ENCODE measurements around the gene C2CD4D.
A peak's percentile ranks its signal among the peaks of the same experiment; 100 is the strongest.
"Not testable (repeated sequence)": the region's sequence is repeated elsewhere in the genome, so short reads cannot be mapped to it uniquely, and the experiment has no call there.

The C2CD4D gene

DNA sequence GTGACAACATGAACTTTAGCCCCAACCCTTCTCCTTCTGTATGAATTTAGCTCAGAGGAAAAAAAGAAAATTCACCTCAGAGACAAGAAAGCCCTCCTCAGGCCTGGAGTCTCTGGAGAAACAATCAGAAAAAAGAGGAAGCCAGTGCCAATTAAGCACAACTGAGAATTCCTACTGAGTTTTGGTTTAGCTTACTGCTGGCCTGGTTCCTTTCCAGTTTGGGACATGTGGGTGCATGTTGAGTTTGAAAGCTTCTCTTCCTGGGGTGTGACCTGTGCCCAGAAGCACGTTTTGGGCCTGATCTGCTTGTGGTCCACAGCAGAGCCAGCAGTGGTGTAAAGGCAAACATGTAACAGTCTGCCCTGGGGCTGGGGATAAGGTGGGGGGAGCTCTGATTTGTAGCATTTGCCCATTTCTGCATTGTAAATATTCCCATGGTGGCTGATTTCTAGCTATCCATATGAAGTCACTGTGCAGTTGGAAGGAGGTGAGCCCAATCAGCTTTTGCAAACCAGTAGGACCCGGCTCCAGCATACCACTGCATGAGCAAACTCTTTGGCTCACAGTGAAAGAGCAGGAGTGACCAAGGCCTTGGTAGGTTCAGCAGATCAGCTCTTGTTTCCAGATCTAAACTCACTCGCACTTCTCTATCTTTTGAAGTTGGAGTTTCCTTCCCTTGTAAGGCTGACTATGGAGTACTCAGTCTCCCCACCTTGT is 18.6 kb upstream of the C2CD4D start:
- no peak for DNase-seq

- DNase-seq = no peak
Observed at GRCh38 chr1:151855933-151856332, 16.3 kb upstream of the C2CD4D start.

- not testable (repeated sequence) for DNase-seq
Observed at GRCh38 chr1:151855516-151855915, 15.9 kb upstream of the C2CD4D start.

- no peak for DNase-seq
Observed at GRCh38 chr1:151854658-151855057, 15.0 kb upstream of the C2CD4D start.

DNA sequence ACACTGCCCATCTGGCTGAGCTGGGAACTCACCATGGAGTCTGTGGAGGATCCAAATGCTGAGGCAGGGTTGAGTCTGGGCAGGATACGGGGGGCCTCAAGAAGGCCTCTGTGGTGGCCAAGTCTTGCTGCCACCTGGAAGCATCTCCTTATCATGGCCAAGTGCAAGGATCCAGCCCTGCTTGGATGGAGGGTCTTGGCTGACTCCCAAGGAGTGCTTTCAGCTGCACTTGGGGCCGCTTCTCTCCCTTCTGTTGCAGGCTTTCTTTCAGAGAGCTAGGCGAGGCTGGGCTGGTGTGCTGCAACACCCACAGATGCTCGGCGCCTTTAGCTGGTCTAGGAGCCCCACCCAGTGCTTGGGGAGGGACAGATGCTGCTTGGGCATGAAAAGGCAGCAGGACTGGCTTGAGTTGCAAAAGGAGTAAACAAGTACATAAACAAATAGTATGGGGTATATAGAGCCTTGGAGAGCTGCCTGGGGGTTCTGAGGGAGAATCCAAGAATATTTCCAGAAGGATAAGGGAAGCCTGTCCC is 13.9 kb upstream of the C2CD4D start, which contains the start of gene THEM5:
Gene THEM5, minus strand, starts transcription at position 302 of the 533 bp plus-strand sequence. Its CDS starts 147 bp downstream, at position 155.
- DNase-seq = no peak

GRCh38 chr1:151852733-151853132 is 13.1 kb upstream of the C2CD4D start:
- DNase-seq = no peak

GRCh38 chr1:151851886-151852285 is 12.3 kb upstream of the C2CD4D start:
- DNase-seq = peak; percentile 6

- DNase-seq = peak; percentile 7
Observed at GRCh38 chr1:151849871-151850270, 10.3 kb upstream of the C2CD4D start.

DNA sequence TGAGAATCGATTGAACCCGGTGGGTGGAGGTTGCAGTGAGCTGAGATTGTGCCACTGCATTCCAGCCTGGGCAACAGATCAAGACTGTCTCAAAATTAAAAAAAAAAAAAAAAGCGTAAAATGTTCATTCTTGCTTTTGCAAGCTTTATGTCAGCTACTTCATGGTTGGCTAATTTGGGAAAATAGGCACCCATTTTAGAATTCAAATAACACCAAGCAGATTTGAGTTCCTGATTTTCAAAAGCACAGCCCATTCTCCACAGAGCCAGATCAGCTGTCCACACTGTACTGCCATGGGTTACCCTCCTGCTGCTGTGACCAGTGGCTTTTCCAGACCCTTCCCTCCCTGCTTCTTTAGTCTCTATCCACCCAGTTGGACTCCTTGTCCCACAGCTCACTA is 9.5 kb upstream of the C2CD4D start:
- DNase-seq = no peak

DNA sequence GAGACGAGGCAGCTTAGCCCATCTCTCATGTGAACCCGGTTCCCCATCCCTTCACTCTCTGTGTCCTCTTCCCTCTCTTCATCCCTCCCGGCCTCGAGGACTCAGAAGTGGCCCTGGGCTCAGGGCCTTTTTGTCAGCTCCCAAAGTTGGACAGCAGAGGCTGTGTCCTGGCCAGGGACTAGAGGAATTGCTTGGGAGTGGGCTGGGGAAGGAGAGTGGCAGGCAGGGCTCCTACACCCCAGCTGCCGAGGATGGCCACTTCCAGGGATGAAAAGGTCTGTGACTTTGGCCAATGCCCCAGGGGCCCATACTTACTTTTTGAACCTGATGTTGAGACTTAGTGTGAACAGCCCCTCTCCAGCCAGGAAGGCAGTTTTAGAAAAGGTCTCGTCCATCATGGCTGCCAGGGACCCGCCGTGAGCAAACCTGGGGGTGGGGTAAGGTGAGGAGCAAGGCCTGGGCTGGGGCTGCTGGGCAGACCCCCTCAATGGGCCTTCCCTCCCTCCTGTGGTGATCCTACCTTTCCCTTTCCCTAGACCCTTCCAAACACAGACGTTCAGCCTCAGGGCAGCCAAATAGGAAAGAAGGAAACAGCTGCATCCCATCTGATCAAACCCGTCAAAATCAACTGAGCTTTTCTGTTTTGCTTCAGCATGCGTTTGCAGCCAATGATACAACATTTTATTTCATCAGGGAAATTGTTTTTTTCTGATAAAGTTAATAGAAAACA is 8.4 kb upstream of the C2CD4D start:
- no peak for DNase-seq

- no peak for DNase-seq
Observed at GRCh38 chr1:151846686-151847237, 7.1 kb upstream of the C2CD4D start.

GRCh38 chr1:151846062-151846568 is 6.5 kb upstream of the C2CD4D start:
- DNase-seq = no peak

DNA sequence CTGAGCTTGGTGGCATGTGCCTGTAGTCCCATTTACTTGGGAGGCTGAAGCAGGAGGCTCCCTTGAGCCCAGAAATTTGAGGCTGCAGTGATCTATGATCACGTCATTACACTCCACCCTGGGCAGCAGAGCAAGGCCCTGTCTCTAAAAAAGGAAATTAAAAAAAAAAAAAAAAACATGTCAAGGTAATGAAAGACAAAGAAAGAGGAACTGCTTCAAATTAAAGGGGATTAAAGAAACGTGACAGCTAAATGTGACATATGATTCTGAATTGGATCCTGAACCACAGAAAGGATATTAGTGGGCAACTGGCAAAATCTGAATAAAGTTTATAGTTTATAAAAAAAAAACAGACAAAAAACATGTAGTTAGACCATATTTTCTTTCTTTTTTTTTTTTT is 3.8 kb upstream of the C2CD4D start:
- no peak for DNase-seq

DNA sequence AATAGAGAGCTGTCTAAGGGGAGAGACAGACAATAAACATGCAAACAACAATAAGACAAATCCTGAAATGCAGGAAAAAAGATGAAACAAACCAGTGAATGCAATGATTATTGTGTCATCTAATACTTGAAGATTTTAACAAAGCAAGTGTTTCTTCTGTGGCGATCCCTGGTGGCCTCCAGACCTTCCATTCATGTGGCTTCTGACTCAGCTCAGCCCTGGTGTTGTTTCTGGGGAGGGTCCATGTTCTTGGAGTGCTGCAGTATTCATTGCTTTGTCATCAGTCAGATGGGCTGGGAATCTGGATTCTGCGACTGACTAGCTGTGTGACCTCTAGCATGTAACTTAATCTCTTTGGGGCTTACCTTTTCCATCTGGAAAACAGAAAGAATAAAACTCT is 1.5 kb upstream of the C2CD4D start:
- DNase-seq = no peak

GRCh38 chr1:151840421-151840820 is 801 bp upstream of the C2CD4D start:
- no peak for DNase-seq

DNA sequence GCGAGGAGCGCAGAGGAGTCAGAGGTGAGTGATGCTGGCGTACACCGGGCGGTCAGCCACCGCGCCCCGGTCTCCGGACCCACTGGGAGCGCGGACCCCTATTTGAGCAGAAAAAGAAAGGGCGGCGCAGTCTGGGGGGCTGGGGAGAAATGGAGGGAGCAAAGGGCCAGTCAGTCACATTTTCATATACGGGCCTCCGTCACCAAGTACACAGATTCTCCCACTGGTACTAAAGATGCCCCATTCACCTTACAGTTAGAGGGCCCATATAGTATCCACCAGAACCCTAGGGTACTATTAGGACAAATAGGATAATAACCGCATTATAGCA is 573 bp downstream of the C2CD4D start:
- no peak for DNase-seq

DNA sequence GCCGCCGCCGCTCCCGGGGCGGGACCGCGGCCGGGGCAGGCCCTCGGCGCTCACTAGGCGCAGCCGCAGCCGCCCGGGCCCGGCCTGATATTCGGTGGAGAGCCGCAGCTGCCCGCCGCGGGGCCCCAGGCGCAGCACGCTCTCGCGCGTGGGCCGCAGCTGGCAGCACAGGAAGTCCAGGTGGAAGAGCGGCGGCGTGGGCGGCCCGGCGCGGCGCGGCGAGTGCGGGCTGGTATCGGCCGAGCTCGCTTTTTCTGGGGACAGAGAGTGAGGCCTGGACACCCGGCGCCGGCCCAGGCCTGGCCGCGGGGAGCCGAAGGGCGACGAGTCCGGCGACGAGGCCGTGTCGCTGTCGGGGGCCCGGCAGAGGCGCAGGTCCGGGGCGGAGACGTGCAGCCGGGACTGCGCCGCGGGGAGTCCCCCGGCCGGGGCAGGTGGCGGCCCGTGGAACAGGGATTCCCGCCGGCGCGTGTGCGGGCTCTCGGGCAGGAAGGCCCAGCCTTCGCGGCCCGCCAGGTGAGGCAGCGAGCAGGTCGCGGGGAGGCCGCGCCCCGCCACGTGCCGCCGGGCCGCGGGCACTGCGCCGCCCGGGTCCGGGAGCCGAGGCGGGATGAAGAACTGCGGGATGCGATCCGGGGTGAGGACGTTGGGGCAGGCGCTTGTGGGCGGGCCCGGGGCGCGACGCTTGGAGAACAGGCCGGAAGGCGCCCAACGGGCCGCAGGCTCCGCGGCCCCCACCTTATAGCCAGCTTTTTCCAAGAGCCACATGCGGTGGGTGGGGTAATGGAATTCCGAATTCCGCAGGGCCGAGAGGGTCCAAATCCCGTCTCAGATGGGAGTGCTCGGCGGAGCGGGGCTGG is 1.2 kb downstream of the C2CD4D start:
- no peak for DNase-seq

- DNase-seq = no peak
Observed at GRCh38 chr1:151837884-151838221, 1.8 kb downstream of the C2CD4D start.

- DNase-seq = no peak
Observed at GRCh38 chr1:151837197-151837596, 2.4 kb downstream of the C2CD4D start.

DNA sequence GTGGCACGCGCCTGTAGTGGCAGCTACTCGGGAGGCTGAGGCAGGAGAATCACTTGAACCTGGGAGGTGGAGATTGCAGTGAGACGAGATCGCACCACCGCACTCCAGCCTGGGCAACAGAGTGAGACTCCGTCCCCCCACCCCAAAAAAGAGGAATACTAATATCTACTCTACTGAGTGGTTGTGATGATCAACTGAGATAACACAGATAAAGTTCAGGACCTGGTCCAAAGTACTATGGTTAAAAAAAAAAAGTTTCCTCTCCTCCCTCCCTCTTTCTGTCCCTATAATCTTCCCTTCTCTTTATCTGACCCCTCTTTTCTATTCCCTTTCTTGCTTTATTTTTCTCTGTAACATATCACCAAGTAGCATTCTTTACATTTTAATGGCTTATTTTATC is 4.0 kb downstream of the C2CD4D start:
- no peak for DNase-seq

DNA sequence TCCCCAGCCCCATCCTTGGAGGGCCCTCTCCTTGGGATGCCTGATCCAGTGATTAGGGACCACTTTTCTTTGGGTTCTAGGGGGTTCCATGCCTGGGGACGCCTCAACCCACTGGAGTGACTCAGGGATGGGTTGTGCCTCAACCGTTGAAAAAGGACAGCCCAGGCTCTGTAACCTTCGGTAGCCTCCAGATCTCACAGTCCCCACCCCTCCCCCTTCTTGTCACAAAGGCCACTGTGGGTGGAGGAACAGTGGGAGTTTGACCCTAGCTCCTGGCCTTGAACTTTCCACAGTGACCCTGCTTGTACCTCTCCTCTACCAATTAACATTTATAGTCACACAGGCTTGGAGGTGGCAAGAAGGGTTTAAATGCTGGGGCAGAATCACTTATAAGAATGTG is 5.4 kb downstream of the C2CD4D start:
- DNase-seq = no peak

GRCh38 chr1:151833172-151833900 is 6.3 kb downstream of the C2CD4D start:
- DNase-seq = no peak

All from 8988T (cell line).